ENCODE results near the gene ASGR2. TPM values are rescaled to one million over a fixed set of nuclear protein-coding genes. Genes with fewer than 3 reads are reported as not detected.

ASGR2 gene
- polyA plus RNA-seq, 1 donor (not counting 4 experiments of a cell fraction or from before 2014, with no cell fraction given), result not detected

DNA sequence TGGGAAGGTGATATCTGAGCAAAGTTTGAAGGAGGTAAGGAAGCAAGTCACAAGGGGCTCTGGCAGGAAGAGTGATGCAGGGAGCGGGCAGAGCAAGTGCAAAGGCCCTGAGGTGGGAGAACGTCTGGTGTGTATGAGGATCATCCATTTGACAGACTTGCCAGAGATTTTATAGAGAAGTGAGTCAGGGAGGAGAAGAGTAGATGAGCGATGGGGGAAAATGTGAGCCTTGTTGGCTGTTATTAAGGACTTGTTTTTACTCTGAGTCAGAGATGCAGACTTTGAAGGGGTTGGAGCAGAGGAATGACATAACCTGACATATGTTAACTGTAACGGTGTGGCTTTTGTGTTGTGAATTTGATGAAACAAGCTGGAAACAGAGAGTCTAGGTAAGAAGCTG lies 31.0 kb downstream of the ASGR2 start:
- H3K4me2 ChIP-seq (ENCODE audit: control insufficient read depth, extremely low read depth, insufficient read depth, low read depth, low read length), result no peak overlapping the region
- H3K27ac ChIP-seq (ENCODE audit: control insufficient read depth, insufficient read depth, low read length), result no peak overlapping the region
- DNase-seq (ENCODE audit: low read depth, low spot score), result no peak

DNA sequence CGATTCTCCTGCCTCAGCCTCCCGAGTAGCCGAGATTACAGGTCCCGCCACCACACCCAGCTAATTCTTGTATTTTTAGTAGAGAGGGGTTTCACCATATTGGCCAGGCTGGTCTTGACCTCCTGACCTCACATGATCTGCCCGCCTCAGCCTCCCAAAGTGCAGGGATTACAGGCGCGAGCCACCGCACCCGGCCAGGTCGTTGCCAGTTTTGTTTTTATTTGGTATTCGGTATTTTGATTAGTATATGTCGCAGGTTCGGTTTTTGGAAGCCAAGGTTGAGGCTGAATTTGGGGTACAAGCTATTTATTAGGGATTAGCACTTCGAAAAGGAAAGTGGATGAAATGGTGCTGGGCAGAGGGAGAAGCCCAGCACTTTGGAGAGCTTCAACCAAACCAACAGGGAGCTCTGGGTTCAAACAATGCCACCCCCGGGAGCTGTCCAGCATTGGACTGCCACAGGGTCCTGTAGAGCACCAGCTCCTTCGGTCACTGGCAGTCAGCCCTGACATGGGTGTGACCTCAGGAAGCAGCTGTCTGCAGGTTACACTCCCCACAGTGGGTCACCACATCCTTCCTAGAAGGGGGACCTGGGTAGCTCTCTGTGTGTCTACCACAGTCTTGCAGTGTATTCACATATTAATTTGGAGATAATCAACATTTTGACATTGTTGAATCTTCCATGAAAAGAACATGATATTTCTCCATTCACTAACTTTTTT lies 33.1 kb downstream of the ASGR2 start:
- no peaks in the 10 kb centered on the region for H3K79me2 ChIP-seq (ENCODE audit: control insufficient read depth, insufficient read depth, low read length)
- DNase-seq (ENCODE audit: low read depth, low spot score) (no peak), FAIRE-seq (no peak)
- no peaks in the 10 kb centered on the region for H3K36me3 ChIP-seq (ENCODE audit: control insufficient read depth in 2 of 2, extremely low read depth in 1 of 2, insufficient read depth in 2 of 2, low read length in 2 of 2)
- TF ChIP-seq EZH2 (IDR thresholded peaks at IDR 0.05; ENCODE audit: low read length) (no peak), CTCF (optimal IDR thresholded peaks at IDR 0.05 in 1 of 3, IDR thresholded peaks at IDR 0.05 in 1 of 3, conservative IDR thresholded peaks at IDR 0.05 in 1 of 3; ENCODE audit: extremely low read depth in 1 of 3, insufficient read depth in 2 of 3, low read length in 3 of 3) (no peak)
- H3K9me3 ChIP-seq (ENCODE audit: control insufficient read depth, low read depth, low read length), result no peaks in the 10 kb centered on the region
- H3K27ac ChIP-seq (ENCODE audit: control insufficient read depth, insufficient read depth, low read length), result no peak overlapping the region
- no peaks in the 10 kb centered on the region for H3K9me1 ChIP-seq (ENCODE audit: control insufficient read depth, extremely low read depth, insufficient read depth, low read length)
- no peak overlapping the region for H3K4me2 ChIP-seq (ENCODE audit: control insufficient read depth, extremely low read depth, insufficient read depth, low read depth, low read length)
- no peaks in the 10 kb centered on the region for H4K20me1 ChIP-seq (ENCODE audit: control insufficient read depth, extremely low read depth, insufficient read depth, low read length)
- H3K4me1 ChIP-seq (ENCODE audit: control insufficient read depth, extremely low read depth, insufficient read depth, low read length), result no peaks in the 10 kb centered on the region
- peaks cover 7% of the 10 kb centered on the region for H3K27me3 ChIP-seq (ENCODE audit: control insufficient read depth, extremely low read depth, insufficient read depth, low read length)
- dilution Hi-C loops (cut with MboI; ENCODE audit: extremely low pct_ligation_motif_present, low sequenced_read_pairs), result no loop called here
- H3K9ac ChIP-seq (ENCODE audit: control insufficient read depth, extremely low read depth, insufficient read depth, low read length), result no peak overlapping the region
- no peak overlapping the region for H3K4me3 ChIP-seq (ENCODE audit: control insufficient read depth in 2 of 3, extremely low read depth in 1 of 3, insufficient read depth in 2 of 3, low read depth in 1 of 3, low read length in 3 of 3)
- H2AFZ ChIP-seq (ENCODE audit: control insufficient read depth, low read length), result no peak overlapping the region

More for the DNA sequence above, 31.0 kb downstream of the ASGR2 start:
- Histone ChIP-seq H3K9me3 (ENCODE audit: control insufficient read depth, low read depth, low read length) (no peaks in the 10 kb centered on the region), H3K4me3 (ENCODE audit: control insufficient read depth in 2 of 3, extremely low read depth in 1 of 3, insufficient read depth in 2 of 3, low read depth in 1 of 3, low read length in 3 of 3) (no peak overlapping the region), H2AFZ (ENCODE audit: control insufficient read depth, low read length) (no peak overlapping the region), H4K20me1 (ENCODE audit: control insufficient read depth, extremely low read depth, insufficient read depth, low read length) (no peaks in the 10 kb centered on the region), H3K9me1 (ENCODE audit: control insufficient read depth, extremely low read depth, insufficient read depth, low read length) (no peaks in the 10 kb centered on the region), H3K79me2 (ENCODE audit: control insufficient read depth, insufficient read depth, low read length) (no peaks in the 10 kb centered on the region), H3K27me3 (ENCODE audit: control insufficient read depth, extremely low read depth, insufficient read depth, low read length) (peaks cover 7% of the 10 kb centered on the region), H3K4me1 (ENCODE audit: control insufficient read depth, extremely low read depth, insufficient read depth, low read length) (peaks cover 8% of the 10 kb centered on the region), H3K36me3 (ENCODE audit: control insufficient read depth in 2 of 2, extremely low read depth in 1 of 2, insufficient read depth in 2 of 2, low read length in 2 of 2) (no peaks in the 10 kb centered on the region), H3K9ac (ENCODE audit: control insufficient read depth, extremely low read depth, insufficient read depth, low read length) (no peak overlapping the region)
- TF ChIP-seq CTCF (optimal IDR thresholded peaks at IDR 0.05 in 1 of 3, IDR thresholded peaks at IDR 0.05 in 1 of 3, conservative IDR thresholded peaks at IDR 0.05 in 1 of 3; ENCODE audit: extremely low read depth in 1 of 3, insufficient read depth in 2 of 3, low read length in 3 of 3) (no peak), EZH2 (IDR thresholded peaks at IDR 0.05; ENCODE audit: low read length) (no peak)
- dilution Hi-C loops (cut with MboI; ENCODE audit: extremely low pct_ligation_motif_present, low sequenced_read_pairs), result no loop called here
- FAIRE-seq, result no peak

Data from keratinocyte (primary cell).